IPS DF 6.9 (cell line): ENCODE data around the gene RPAIN.

Experiments
- DNase-seq: peaks from one replicate; pipeline ENCODE4 v3.0.0-alpha.2; 2013; ENCODE audit warnings: low read depth, low spot score
- H3K27ac ChIP-seq: one replicate; pipeline ENCODE4 v1.5.1; 2013; ENCODE audit warnings: low read length, control low read depth
- H3K27me3 ChIP-seq: 2 replicates; pipeline ENCODE4 v1.6.1; 2013; ENCODE audit warnings: mild to moderate bottlenecking, low read length; ENCODE audit not compliant: control insufficient read depth, insufficient read depth
- H3K36me3 ChIP-seq: 2 replicates; pipeline ENCODE4 v1.6.1; 2013; ENCODE audit warnings: low read length; ENCODE audit not compliant: control insufficient read depth, insufficient read depth
- H3K4me1 ChIP-seq: 2 replicates; pipeline ENCODE4 v1.6.1; 2013; ENCODE audit warnings: low read length; ENCODE audit not compliant: control insufficient read depth, insufficient read depth
- H3K4me3 ChIP-seq: 2 replicates; pipeline ENCODE4 v1.5.1; 2013; ENCODE audit warnings: mild to moderate bottlenecking, low read length
- H3K9me3 ChIP-seq: 2 replicates; pipeline ENCODE4 v1.6.1; 2013; ENCODE audit warnings: low read length, inconsistent platforms; ENCODE audit not compliant: control insufficient read depth, insufficient read depth
- WGBS: extraction: QIAGEN DNeasy Blood & Tissue Kit; methylation state at CpG from one replicate; pipeline ENCODE4 v1.1.7; 2013; ENCODE audit warnings: mixed read lengths, missing lambda C conversion rate; ENCODE audit not compliant: insufficient read length, insufficient coverage; 5-methylcytosine and 5-hydroxymethylcytosine counted together

Gene RPAIN

GRCh38 chr17:5419959-5420653, at the start of gene RPAIN:
Gene RPAIN (plus strand): TSS chr17:5420182. CDS start chr17:5420211, 29 bp downstream.
- peak; percentile 79 for DNase-seq
- H3K36me3 ChIP-seq: peaks cover 9% of the 10 kb centered on the region; the same call in 1 of the 2 replicates
- no CpG with 5 or more reads among the region's 41 CpGs for WGBS
- no peaks in the 10 kb centered on the region for H3K9me3 ChIP-seq
- H3K4me3 ChIP-seq: peak within 1 kb of the TSS; percentile 88
- H3K27me3 ChIP-seq: no peaks in the 10 kb centered on the region
- no peak within 1 kb of the TSS for H3K27ac ChIP-seq
- no peaks in the 10 kb centered on the region for H3K4me1 ChIP-seq

DNA sequence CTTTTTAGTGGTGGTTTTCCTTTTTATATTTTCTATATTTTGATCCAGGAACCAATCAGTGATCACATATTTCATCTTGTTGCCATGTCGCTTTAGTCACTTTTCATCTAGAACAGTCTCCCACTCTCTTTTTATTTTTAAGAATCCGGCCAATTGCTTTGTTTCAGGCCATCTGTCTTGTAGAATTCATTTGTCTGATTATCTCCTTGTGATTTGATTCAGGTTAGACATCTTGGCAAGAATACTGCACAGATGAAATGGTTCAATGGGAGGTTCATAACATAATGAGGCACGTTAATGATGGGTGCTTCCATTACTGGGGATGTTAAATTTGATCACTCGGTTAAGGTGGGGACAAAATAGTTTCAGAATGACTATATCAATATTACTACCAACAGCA, 49.6 kb upstream of the RPAIN start:
- no peak overlapping the region for H3K27ac ChIP-seq
- WGBS: no CpG with 5 or more reads among the region's 4 CpGs
- H3K4me3 ChIP-seq: no peak overlapping the region
- DNase-seq: no peak
- no peaks in the 10 kb centered on the region for H3K27me3 ChIP-seq
- H3K9me3 ChIP-seq: no peaks in the 10 kb centered on the region
- H3K36me3 ChIP-seq: peaks cover 9% of the 10 kb centered on the region; the same call in 1 of the 2 replicates
- H3K4me1 ChIP-seq: no peaks in the 10 kb centered on the region

- Histone ChIP-seq H3K9me3 (no peaks in the 10 kb centered on the region), H3K4me1 (no peaks in the 10 kb centered on the region), H3K36me3 (peaks cover 9% of the 10 kb centered on the region; the same call in 1 of the 2 replicates), H3K27ac (no peak overlapping the region), H3K4me3 (no peak overlapping the region), H3K27me3 (no peaks in the 10 kb centered on the region)
- no CpG with 5 or more reads among the region's 6 CpGs for WGBS
- DNase-seq: no peak
Measured at GRCh38 chr17:5373112-5373511, 46.9 kb upstream of the RPAIN start.

DNA sequence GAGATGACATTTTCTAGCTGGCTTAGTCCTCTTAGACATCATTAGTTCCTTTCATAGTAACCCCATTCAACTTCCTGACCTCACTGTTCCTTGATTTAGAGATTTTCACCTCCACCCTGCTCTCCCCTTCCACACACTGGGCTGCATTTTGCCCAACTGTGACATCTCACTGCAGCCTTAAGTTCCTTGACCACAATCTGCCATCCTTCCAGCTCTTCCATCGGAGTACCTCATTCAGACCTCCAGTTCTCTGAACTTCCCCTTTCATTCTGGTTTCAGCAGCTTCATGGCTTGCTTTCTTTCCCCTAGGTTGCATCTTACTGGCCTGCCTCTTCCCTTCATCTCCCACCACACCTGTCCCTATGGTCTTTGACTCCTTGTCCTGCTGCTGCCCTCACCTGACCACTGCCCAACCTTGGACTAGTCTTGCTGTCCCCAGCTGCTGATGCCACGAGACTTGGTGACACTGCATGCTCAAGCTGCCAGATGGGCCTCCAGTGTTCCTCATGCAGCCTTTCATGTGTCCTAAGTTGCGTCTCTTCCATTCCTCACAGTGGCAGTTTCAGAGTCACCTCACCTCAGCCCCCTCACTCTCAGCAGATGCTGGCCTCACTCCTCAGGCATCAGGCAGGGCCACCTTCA, 41.3 kb upstream of the RPAIN start:
- no peaks in the 10 kb centered on the region for H3K27me3 ChIP-seq
- no peaks in the 10 kb centered on the region for H3K9me3 ChIP-seq
- DNase-seq: no peak
- no CpG with 5 or more reads among the region's 3 CpGs for WGBS
- H3K4me3 ChIP-seq: no peak overlapping the region
- no peak overlapping the region for H3K27ac ChIP-seq
- H3K36me3 ChIP-seq: peaks cover 26% of the 10 kb centered on the region; the same call in 1 of the 2 replicates
- no peaks in the 10 kb centered on the region for H3K4me1 ChIP-seq

DNA sequence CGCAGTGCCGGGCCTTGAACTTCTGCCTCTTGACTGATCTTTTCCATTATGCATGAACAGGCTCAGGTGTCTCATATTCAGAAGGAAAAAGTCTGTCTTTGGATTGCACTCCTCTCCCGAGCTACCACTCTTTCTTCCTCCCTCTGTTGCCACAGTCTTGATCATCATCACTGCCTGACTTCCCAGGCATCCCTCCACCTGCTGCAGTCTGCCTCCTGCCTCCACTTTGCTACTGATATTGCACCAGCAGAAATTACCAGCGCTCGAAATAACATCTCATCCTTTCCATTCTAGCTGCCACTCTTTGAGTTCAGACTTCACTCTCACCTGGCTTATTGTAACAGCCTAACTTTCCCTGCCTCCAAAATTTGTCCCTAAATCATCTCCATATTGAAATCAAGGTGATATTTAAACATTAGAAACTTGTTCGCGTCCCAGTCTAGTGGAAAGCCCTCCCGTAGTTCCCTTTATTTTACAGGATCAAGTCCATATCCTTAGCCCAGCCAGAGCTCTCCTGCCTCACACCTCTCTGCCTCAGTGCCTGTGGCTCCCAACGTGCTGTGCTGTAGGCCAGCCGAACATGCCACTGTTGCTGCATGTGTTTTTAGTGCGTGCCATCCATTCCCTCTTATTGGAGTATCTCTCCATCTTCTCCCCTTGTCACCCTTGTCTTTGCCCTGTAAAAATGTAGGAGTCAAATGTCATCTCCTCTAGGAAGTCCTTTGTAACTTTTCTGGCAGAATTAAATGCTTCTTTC, 40.5 kb upstream of the RPAIN start:
- Histone ChIP-seq H3K4me3 (no peak overlapping the region), H3K27ac (no peak overlapping the region), H3K36me3 (peaks cover 26% of the 10 kb centered on the region; the same call in 1 of the 2 replicates), H3K27me3 (no peaks in the 10 kb centered on the region), H3K9me3 (no peaks in the 10 kb centered on the region), H3K4me1 (no peaks in the 10 kb centered on the region)
- no peak for DNase-seq
- WGBS: no CpG with 5 or more reads among the region's 11 CpGs

DNA sequence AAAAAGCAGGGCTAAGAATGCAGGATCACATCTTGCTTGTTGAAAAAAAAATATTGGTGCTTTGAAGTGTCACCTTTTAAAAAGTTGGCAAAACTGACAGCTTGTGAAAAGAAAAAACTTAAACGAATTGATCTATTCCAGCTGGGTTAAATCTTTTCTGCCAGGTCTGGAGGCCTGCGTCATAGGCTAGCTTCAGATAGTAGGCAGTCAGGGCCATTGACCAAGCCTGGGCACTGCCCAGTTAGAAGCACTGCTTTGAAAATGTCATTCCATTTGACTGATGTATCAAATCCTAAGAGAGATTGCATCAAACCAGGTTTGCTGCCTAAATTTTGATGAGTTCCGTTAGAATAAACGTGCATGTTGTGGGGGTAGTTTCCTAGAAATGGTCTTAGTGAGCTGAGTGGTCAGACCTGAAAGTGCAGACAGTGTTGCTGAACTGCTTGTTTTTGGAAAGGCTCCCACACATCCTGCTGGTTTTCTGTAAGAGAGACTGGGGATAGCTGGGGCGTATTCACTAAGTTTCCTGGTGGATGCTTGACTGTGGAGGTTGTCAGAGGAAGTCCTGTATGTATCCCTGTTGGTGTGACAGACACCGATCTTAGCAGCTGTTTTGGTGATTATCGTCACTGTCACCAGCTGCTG, 39.4 kb upstream of the RPAIN start:
- DNase-seq: no peak

DNA sequence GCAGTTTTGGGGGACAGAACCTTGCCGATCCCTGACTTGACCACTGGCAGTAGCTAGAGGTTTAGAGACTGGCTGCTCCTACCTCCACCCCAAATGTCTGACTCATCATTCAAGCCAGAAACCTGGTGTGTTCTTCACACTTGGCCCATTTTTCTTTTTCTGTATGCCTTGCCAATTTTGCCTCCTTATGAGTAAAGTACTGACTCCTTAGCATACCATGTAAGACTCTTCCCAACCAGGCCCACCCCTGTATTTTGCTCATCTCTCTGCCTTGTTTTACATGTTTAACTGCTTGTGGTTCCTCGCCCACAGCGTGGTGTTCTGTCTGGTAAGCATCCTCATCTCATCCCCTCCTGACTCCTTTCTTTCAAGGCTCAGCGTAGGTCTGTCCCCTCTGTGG, 38.4 kb upstream of the RPAIN start:
- no CpG with 5 or more reads among the region's 4 CpGs for WGBS
- Histone ChIP-seq H3K27ac (no peak overlapping the region), H3K27me3 (no peaks in the 10 kb centered on the region), H3K4me1 (no peaks in the 10 kb centered on the region), H3K36me3 (peaks cover 31% of the 10 kb centered on the region; the same call in 1 of the 2 replicates), H3K4me3 (no peak overlapping the region), H3K9me3 (no peaks in the 10 kb centered on the region)
- DNase-seq: no peak

More for the DNA sequence above, 39.4 kb upstream of the RPAIN start:
- no peaks in the 10 kb centered on the region for H3K27me3 ChIP-seq
- H3K9me3 ChIP-seq: no peaks in the 10 kb centered on the region
- H3K4me3 ChIP-seq: no peak overlapping the region
- no CpG with 5 or more reads among the region's 7 CpGs for WGBS
- peaks cover 31% of the 10 kb centered on the region; the same call in 1 of the 2 replicates for H3K36me3 ChIP-seq
- H3K4me1 ChIP-seq: no peaks in the 10 kb centered on the region
- no peak overlapping the region for H3K27ac ChIP-seq

DNA sequence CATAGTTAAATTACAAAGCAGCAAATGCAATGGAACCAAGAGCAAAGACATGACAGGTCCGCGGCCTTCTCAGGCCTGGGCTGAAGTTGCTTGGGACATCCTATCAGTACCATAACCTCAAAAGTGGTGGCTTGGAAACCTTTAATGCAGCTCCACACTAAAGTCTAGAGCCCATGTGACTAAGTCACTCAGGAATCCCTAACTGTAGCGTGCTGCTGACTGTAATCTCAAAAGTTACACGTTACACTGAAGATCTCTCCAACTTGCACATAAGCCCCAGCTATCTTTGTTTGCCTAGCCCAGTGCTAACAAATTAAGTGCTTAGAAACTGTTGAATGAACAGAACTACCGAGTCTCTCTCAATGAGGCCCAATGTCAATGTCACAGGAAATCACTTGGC, 28.3 kb upstream of the RPAIN start:
- WGBS: no CpG with 5 or more reads among the region's 5 CpGs
- peaks cover 26% of the 10 kb centered on the region; the same call in 1 of the 2 replicates for H3K36me3 ChIP-seq

DNA sequence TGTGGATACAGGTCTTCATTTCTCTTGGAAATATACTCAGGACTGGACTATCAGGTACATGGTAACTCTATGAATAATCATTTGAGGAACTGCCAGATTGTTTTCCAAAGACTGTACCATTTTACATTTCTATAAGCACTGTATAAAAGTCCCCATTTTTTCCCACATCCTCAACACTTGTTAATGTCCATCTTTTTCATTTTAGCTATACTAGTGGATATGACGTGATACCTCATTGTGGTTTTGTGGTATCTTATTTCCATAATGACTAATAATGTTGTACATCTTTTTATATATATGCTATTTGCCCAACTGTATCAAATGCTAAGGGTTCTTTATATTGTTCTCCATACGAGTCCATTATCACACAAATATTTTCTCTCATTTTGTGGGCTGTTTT, 23.4 kb upstream of the RPAIN start:
- no peak for DNase-seq
- no CpG with 5 or more reads among the region's 2 CpGs for WGBS
- Histone ChIP-seq H3K4me3 (no peak overlapping the region), H3K4me1 (no peaks in the 10 kb centered on the region), H3K36me3 (peaks cover 21% of the 10 kb centered on the region; the same call in 1 of the 2 replicates), H3K9me3 (no peaks in the 10 kb centered on the region), H3K27me3 (no peaks in the 10 kb centered on the region), H3K27ac (no peak overlapping the region)

More for the DNA sequence above, 28.3 kb upstream of the RPAIN start:
- Histone ChIP-seq H3K9me3 (no peaks in the 10 kb centered on the region), H3K4me1 (no peaks in the 10 kb centered on the region), H3K27ac (no peak overlapping the region), H3K27me3 (no peaks in the 10 kb centered on the region), H3K4me3 (no peak overlapping the region)
- no peak for DNase-seq

GRCh38 chr17:5399767-5400166, 20.2 kb upstream of the RPAIN start:
- H3K27me3 ChIP-seq: no peaks in the 10 kb centered on the region
- H3K9me3 ChIP-seq: no peaks in the 10 kb centered on the region
- WGBS: no CpG with 5 or more reads among the region's 6 CpGs
- no peak overlapping the region for H3K4me3 ChIP-seq
- H3K27ac ChIP-seq: no peak overlapping the region
- peaks cover 12% of the 10 kb centered on the region; the same call in 1 of the 2 replicates for H3K36me3 ChIP-seq
- no peak for DNase-seq
- H3K4me1 ChIP-seq: no peaks in the 10 kb centered on the region
